Effector memory CD4-positive, alpha-beta T cell (primary cell): ENCODE data around the gene FBXO36.

Experiments used
- DNase-seq, 3 donors: peaks; one replicate each; pipeline ENCODE4 v3.0.0-alpha.2; 2020
- H3K27ac ChIP-seq: 2 replicates; pipeline ENCODE4 v1.7.0; 2013; ENCODE audit warnings: mild to moderate bottlenecking, low read length, moderate library complexity; ENCODE audit not compliant: insufficient read depth, poor library complexity, severe bottlenecking
- H3K27me3 ChIP-seq: replicated peaks from 2 replicates; pipeline ENCODE4 v1.7.0; 2013; ENCODE audit warnings: mild to moderate bottlenecking, low read length; ENCODE audit not compliant: insufficient read depth, control insufficient read depth, poor library complexity, severe bottlenecking
- H3K36me3 ChIP-seq: 2 replicates; pipeline ENCODE4 v1.7.0; 2013; ENCODE audit warnings: mild to moderate bottlenecking, low read length, moderate library complexity; ENCODE audit not compliant: control insufficient read depth, insufficient read depth
- H3K4me1 ChIP-seq: 2 replicates; pipeline ENCODE4 v1.7.0; 2013; ENCODE audit warnings: low read length, mild to moderate bottlenecking; ENCODE audit not compliant: control insufficient read depth, insufficient read depth, poor library complexity, severe bottlenecking
- H3K4me3 ChIP-seq: 2 replicates; pipeline ENCODE4 v1.7.0; 2013; ENCODE audit warnings: low read length, low read depth, mild to moderate bottlenecking; ENCODE audit not compliant: insufficient read depth, poor library complexity, severe bottlenecking
- H3K9me3 ChIP-seq: 2 replicates; pipeline ENCODE4 v1.7.0; 2013; ENCODE audit warnings: mild to moderate bottlenecking, low read length, moderate library complexity; ENCODE audit not compliant: control insufficient read depth
- total RNA-seq, 3 donors: gene quantifications; one replicate each; lab custom pipeline; 2026; lab: John Stamatoyannopoulos, UW

Gene FBXO36
- 1.6 to 2.5 (median 2.2) reads per million in 3 donors for total RNA-seq

GRCh38 chr2:229922449-229923386 lies at the start of gene FBXO36:
Gene FBXO36, plus strand, starts transcription at chr2:229922503. Its CDS starts 11 bp downstream, at chr2:229922514.
- peak in 2 of 3 donors; percentile 70 to 82 for DNase-seq
- Histone ChIP-seq H3K27ac (peak within 1 kb of the TSS; percentile 97), H3K4me3 (peak within 1 kb of the TSS; percentile 95), H3K9me3 (no peaks in the 10 kb centered on the region), H3K36me3 (no peaks in the 10 kb centered on the region), H3K4me1 (peaks cover 14% of the 10 kb centered on the region), H3K27me3 (no peaks in the 10 kb centered on the region)

GRCh38 chr2:229873123-229873581 lies 49.2 kb upstream of the FBXO36 start:
- DNase-seq, result no peak
- Histone ChIP-seq H3K27me3 (no peaks in the 10 kb centered on the region), H3K4me1 (peaks cover 3% of the 10 kb centered on the region), H3K27ac (no peak overlapping the region), H3K9me3 (no peaks in the 10 kb centered on the region), H3K36me3 (peaks cover 7% of the 10 kb centered on the region), H3K4me3 (no peak overlapping the region)

GRCh38 chr2:229874647-229875046 lies 47.7 kb upstream of the FBXO36 start:
- no peak for DNase-seq
- Histone ChIP-seq H3K27me3 (no peaks in the 10 kb centered on the region), H3K27ac (no peak overlapping the region), H3K4me3 (no peak overlapping the region), H3K9me3 (no peaks in the 10 kb centered on the region), H3K36me3 (peaks cover 16% of the 10 kb centered on the region), H3K4me1 (peaks cover 3% of the 10 kb centered on the region)

- Histone ChIP-seq H3K4me3 (no peak overlapping the region), H3K9me3 (no peaks in the 10 kb centered on the region), H3K36me3 (peaks cover 22% of the 10 kb centered on the region), H3K27ac (no peak overlapping the region), H3K4me1 (peaks cover 3% of the 10 kb centered on the region), H3K27me3 (no peaks in the 10 kb centered on the region)
- DNase-seq, result no peak
These were observed 46.8 kb upstream of the FBXO36 start for GRCh38 chr2:229875549-229875948.

GRCh38 chr2:229879191-229879950 lies 42.9 kb upstream of the FBXO36 start:
- DNase-seq, result no peak
- Histone ChIP-seq H3K4me1 (no peaks in the 10 kb centered on the region), H3K4me3 (no peak overlapping the region), H3K27me3 (no peaks in the 10 kb centered on the region), H3K36me3 (peaks cover 22% of the 10 kb centered on the region), H3K27ac (no peak overlapping the region), H3K9me3 (no peaks in the 10 kb centered on the region)

GRCh38 chr2:229880892-229881586 lies 41.3 kb upstream of the FBXO36 start:
- Histone ChIP-seq H3K27ac (no peak overlapping the region), H3K9me3 (no peaks in the 10 kb centered on the region), H3K27me3 (no peaks in the 10 kb centered on the region), H3K36me3 (peaks cover 22% of the 10 kb centered on the region), H3K4me3 (no peak overlapping the region), H3K4me1 (no peaks in the 10 kb centered on the region)
- no peak for DNase-seq

GRCh38 chr2:229882583-229882982 lies 39.7 kb upstream of the FBXO36 start:
- DNase-seq, result no peak
- H3K4me1 ChIP-seq, result no peaks in the 10 kb centered on the region
- peaks cover 20% of the 10 kb centered on the region for H3K36me3 ChIP-seq
- no peak overlapping the region for H3K27ac ChIP-seq
- H3K4me3 ChIP-seq, result no peak overlapping the region
- no peaks in the 10 kb centered on the region for H3K27me3 ChIP-seq
- H3K9me3 ChIP-seq, result no peaks in the 10 kb centered on the region

- H3K27me3 ChIP-seq, result no peaks in the 10 kb centered on the region
- no peak overlapping the region for H3K4me3 ChIP-seq
- peaks cover 3% of the 10 kb centered on the region for H3K36me3 ChIP-seq
- no peaks in the 10 kb centered on the region for H3K4me1 ChIP-seq
- no peak overlapping the region for H3K27ac ChIP-seq
- H3K9me3 ChIP-seq, result no peaks in the 10 kb centered on the region
- no peak for DNase-seq
These were observed 37.3 kb upstream of the FBXO36 start for GRCh38 chr2:229884775-229885699.

GRCh38 chr2:229887441-229887840 lies 34.9 kb upstream of the FBXO36 start:
- H3K4me3 ChIP-seq, result no peak overlapping the region
- H3K9me3 ChIP-seq, result no peaks in the 10 kb centered on the region
- H3K27ac ChIP-seq, result no peak overlapping the region
- H3K36me3 ChIP-seq, result no peaks in the 10 kb centered on the region
- H3K27me3 ChIP-seq, result no peaks in the 10 kb centered on the region
- H3K4me1 ChIP-seq, result no peaks in the 10 kb centered on the region
- DNase-seq, result no peak
